Measurements from ENCODE around the gene PNCK. TPM values are rescaled to one million over a fixed set of nuclear protein-coding genes. Genes with fewer than 3 reads are reported as not detected.

PNCK gene
- total RNA-seq, 1 experiment from 2014 or later: 0.84 TPM

DNA sequence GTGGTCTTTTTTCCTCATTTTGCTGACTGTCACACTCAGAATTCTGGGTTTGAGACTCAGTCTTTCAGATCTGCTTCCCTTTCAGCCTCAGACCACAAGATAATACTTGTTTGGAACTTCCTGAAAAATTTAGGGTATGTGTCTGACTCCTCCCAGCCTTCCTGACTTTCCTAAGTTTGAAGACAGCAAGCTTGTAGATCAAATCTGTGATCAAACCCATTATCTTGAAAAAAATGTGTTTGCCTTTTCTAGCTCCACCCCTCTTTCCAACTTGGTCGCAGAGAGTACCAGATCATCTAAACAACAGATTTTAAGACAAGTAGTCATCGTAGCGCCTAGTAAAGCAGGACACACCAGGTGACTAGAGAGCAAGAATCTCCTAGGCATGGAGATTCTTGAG is 40.6 kb upstream of the PNCK start:
- intact Hi-C loops (cut with micrococcal nuclease): no loop called here
- Histone ChIP-seq H3K36me3 (ENCODE audit: control insufficient read depth in 1 of 2, insufficient read depth in 2 of 2, low read length in 2 of 2) (peaks cover 12 to 19% of the 10 kb centered on the region in 2 experiments; a peak in 3 of 4 replicates), H4K20me1 (ENCODE audit: insufficient read depth) (no peaks in the 10 kb centered on the region), H3K9me3 (ENCODE audit: control insufficient read depth in 1 of 2, insufficient read depth in 1 of 2, low read depth in 1 of 2, low read length in 2 of 2) (no peaks in the 10 kb centered on the region), H3K9ac (ENCODE audit: low read length) (no peak overlapping the region), H3K4me3 (replicated peaks in 1 of 2; ENCODE audit: low read depth in 1 of 2, low read length in 2 of 2) (no peak overlapping the region), H3K27me3 (ENCODE audit: insufficient read depth, low read length) (no peaks in the 10 kb centered on the region), H3K79me2 (ENCODE audit: insufficient read depth, low read length) (peaks cover 19% of the 10 kb centered on the region), H3K4me1 (ENCODE audit: control insufficient read depth in 1 of 2, insufficient read depth in 2 of 2, low read length in 2 of 2) (no peaks in the 10 kb centered on the region; a peak in 1 of 4 replicates), H2AFZ (ENCODE audit: low read depth, low read length, poor library complexity, severe bottlenecking) (no peak overlapping the region), H3K9me2 (ENCODE audit: insufficient read depth) (no peaks in the 10 kb centered on the region), H3K4me2 (ENCODE audit: low read length) (no peak overlapping the region), H3K27ac (ENCODE audit: low read depth, low read length) (no peak overlapping the region)
- no peak for TF ChIP-seq RAD21 (IDR thresholded peaks at IDR 0.05; ENCODE audit: low read depth)
- no peak for TF ChIP-seq ZNF274 (IDR thresholded peaks at IDR 0.05; ENCODE audit: low read depth, low read length)
- TF ChIP-seq FOSL1 (IDR thresholded peaks at IDR 0.05; ENCODE audit: low read depth): no peak
- TF ChIP-seq EZH2phosphoT487 (IDR thresholded peaks at IDR 0.05; ENCODE audit: borderline replicate concordance): no peak
- RAD21 ChIA-PET (ENCODE audit: low non-redundant PET in 1 of 2, low total read pairs in 2 of 2, uncharacterized antibody in 2 of 2, unreplicated experiment in 2 of 2): no interaction called here
- CTCF ChIA-PET: no interaction called here
- DNase-seq (ENCODE audit: low read depth, low spot score) (no peak), ATAC-seq (no peak)
- POLR2A ChIA-PET: no interaction called here
- BruUV-seq (replicated peaks): no TSS peak

DNA sequence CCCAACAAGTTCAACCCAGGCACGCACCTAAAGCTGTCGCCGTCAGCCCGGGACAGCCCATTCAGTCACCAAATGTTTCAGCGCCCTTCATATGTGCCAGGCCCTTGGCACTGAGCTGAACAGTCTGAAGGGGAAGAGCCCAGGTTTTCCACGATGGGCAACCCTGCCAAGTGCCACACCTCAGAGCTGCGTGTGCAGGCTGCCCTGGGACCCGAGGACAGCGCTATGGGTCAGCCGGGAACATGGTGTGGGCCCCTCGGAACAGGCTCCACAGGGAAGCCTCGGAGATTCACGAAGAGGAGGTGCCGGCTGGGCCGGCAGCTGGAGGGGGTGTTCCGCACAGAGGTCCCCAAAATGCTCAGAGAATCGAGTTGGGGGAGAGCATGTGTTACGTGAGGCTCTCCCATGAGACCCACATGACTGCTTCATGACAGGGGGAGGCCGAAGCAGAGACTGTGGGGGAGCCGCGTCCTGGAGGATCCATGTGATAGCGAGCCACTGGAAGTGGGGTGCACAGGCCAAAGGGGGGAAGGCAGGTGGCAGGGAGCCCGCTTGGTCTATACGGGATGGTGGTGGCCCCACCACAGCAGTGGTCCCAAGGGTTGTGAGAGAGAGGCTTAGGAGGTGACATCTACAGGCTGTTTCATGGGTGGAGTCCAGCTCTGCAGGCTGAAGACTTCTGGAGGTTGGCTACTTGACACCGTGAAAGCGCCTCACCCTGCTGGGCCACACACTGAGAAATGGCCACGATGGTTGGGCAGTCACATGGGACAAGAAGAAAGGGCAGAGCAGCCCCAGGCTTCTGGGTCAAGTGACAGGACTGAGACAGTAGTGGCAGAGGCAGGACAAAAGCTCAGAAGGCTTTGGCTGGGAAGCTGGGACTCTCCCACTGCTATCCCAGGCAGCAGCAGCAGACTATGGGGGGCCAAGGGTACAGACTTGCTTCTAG is 36.4 kb upstream of the PNCK start:
- CTCF ChIA-PET: no interaction called here
- no TSS peak for BruUV-seq (replicated peaks)

More for the DNA sequence above, 36.4 kb upstream of the PNCK start:
- Histone ChIP-seq H2AFZ (ENCODE audit: low read depth, low read length, poor library complexity, severe bottlenecking) (no peak overlapping the region), H3K4me3 (replicated peaks in 1 of 2; ENCODE audit: low read depth in 1 of 2, low read length in 2 of 2) (no peak overlapping the region), H3K27ac (ENCODE audit: low read depth, low read length) (no peak overlapping the region), H4K20me1 (ENCODE audit: insufficient read depth) (no peaks in the 10 kb centered on the region), H3K4me2 (ENCODE audit: low read length) (no peak overlapping the region), H3K27me3 (ENCODE audit: insufficient read depth, low read length) (no peaks in the 10 kb centered on the region), H3K4me1 (ENCODE audit: control insufficient read depth in 1 of 2, insufficient read depth in 2 of 2, low read length in 2 of 2) (peaks cover 0 to 7% of the 10 kb centered on the region in 2 experiments; a peak in 1 of 4 replicates), H3K36me3 (ENCODE audit: control insufficient read depth in 1 of 2, insufficient read depth in 2 of 2, low read length in 2 of 2) (peaks cover 0 to 6% of the 10 kb centered on the region in 2 experiments; a peak in 3 of 4 replicates), H3K79me2 (ENCODE audit: insufficient read depth, low read length) (peaks cover 13% of the 10 kb centered on the region; the same call in 1 of the 2 replicates), H3K9me2 (ENCODE audit: insufficient read depth) (no peaks in the 10 kb centered on the region), H3K9ac (ENCODE audit: low read length) (no peak overlapping the region), H3K9me3 (ENCODE audit: control insufficient read depth in 1 of 2, insufficient read depth in 1 of 2, low read depth in 1 of 2, low read length in 2 of 2) (no peaks in the 10 kb centered on the region)
- ATAC-seq (no peak), DNase-seq (ENCODE audit: low read depth, low spot score) (no peak)
- TF ChIP-seq SP1 (IDR thresholded peaks at IDR 0.05; ENCODE audit: low read depth) (no peak), EZH2 (IDR thresholded peaks at IDR 0.05) (no peak), CBX3 (IDR thresholded peaks at IDR 0.05; ENCODE audit: low read depth) (no peak), EGR1 (IDR thresholded peaks at IDR 0.05; ENCODE audit: low read depth) (no peak), RAD21 (IDR thresholded peaks at IDR 0.05; ENCODE audit: low read depth) (no peak), FOSL1 (IDR thresholded peaks at IDR 0.05; ENCODE audit: low read depth) (no peak), POLR2AphosphoS5 (IDR thresholded peaks at IDR 0.05; ENCODE audit: low read depth, low read length) (no peak)
- TF ChIP-seq, protein P1, sequence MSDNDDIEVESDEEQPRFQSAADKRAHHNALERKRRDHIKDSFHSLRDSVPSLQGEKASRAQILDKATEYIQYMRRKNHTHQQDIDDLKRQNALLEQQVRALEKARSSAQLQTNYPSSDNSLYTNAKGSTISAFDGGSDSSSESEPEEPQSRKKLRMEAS (IDR thresholded peaks at IDR 0.05): no peak
- TF ChIP-seq, protein P2, sequence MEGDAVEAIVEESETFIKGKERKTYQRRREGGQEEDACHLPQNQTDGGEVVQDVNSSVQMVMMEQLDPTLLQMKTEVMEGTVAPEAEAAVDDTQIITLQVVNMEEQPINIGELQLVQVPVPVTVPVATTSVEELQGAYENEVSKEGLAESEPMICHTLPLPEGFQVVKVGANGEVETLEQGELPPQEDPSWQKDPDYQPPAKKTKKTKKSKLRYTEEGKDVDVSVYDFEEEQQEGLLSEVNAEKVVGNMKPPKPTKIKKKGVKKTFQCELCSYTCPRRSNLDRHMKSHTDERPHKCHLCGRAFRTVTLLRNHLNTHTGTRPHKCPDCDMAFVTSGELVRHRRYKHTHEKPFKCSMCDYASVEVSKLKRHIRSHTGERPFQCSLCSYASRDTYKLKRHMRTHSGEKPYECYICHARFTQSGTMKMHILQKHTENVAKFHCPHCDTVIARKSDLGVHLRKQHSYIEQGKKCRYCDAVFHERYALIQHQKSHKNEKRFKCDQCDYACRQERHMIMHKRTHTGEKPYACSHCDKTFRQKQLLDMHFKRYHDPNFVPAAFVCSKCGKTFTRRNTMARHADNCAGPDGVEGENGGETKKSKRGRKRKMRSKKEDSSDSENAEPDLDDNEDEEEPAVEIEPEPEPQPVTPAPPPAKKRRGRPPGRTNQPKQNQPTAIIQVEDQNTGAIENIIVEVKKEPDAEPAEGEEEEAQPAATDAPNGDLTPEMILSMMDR (IDR thresholded peaks at IDR 0.05 in 2 of 3, conservative IDR thresholded peaks at IDR 0.05 in 1 of 3; ENCODE audit: borderline replicate concordance in 1 of 3, insufficient read depth in 1 of 3, low read depth in 2 of 3, low read length in 2 of 3): no peak
- TF ChIP-seq, protein P3, sequence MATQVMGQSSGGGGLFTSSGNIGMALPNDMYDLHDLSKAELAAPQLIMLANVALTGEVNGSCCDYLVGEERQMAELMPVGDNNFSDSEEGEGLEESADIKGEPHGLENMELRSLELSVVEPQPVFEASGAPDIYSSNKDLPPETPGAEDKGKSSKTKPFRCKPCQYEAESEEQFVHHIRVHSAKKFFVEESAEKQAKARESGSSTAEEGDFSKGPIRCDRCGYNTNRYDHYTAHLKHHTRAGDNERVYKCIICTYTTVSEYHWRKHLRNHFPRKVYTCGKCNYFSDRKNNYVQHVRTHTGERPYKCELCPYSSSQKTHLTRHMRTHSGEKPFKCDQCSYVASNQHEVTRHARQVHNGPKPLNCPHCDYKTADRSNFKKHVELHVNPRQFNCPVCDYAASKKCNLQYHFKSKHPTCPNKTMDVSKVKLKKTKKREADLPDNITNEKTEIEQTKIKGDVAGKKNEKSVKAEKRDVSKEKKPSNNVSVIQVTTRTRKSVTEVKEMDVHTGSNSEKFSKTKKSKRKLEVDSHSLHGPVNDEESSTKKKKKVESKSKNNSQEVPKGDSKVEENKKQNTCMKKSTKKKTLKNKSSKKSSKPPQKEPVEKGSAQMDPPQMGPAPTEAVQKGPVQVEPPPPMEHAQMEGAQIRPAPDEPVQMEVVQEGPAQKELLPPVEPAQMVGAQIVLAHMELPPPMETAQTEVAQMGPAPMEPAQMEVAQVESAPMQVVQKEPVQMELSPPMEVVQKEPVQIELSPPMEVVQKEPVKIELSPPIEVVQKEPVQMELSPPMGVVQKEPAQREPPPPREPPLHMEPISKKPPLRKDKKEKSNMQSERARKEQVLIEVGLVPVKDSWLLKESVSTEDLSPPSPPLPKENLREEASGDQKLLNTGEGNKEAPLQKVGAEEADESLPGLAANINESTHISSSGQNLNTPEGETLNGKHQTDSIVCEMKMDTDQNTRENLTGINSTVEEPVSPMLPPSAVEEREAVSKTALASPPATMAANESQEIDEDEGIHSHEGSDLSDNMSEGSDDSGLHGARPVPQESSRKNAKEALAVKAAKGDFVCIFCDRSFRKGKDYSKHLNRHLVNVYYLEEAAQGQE (IDR thresholded peaks at IDR 0.05; ENCODE audit: low read depth): no peak
- POLR2A ChIA-PET: no interaction called here
- intact Hi-C loops (cut with micrococcal nuclease): loop anchor here (5.0 kb wide), 1 partner anchor 153 kb away; no protein-coding TSS in a partner anchor
- RAD21 ChIA-PET (ENCODE audit: low non-redundant PET in 1 of 2, low total read pairs in 2 of 2, uncharacterized antibody in 2 of 2, unreplicated experiment in 2 of 2): no interaction called here
